GM21576 (cell line): ENCODE measurements around the gene NXNL1.

ENCODE experiments used
- ATAC-seq: cut with Tn5 transposase; IDR thresholded peaks from one replicate; pipeline ENCODE4 v1.9.1; 2021; ENCODE audit warnings: mild to moderate bottlenecking, moderate library complexity; ENCODE audit not compliant: unreplicated experiment

The NXNL1 gene

GRCh38 chr19:17458970-17459369 lies 1.8 kb downstream of the NXNL1 start:
- ATAC-seq, result no peak

DNA sequence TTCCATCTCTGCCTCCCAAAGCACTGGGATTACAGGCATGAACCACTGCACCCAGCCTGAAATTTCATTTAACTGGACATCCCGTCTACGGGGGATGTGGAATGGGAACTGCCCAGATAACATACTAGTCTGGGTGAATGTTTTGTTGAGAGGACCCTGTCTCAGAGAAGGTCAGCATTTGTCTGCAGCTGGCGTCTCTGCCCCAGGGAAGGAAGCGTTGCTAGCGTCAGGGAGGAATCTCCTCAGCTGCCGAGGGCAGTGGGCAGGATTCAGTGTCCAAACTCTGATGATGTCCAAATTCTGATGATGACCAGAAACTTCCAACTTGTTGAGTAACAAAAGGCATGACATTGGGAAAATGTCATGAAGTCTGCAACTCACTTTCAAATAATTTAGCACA lies 3.1 kb downstream of the NXNL1 start:
- no peak for ATAC-seq

- no peak for ATAC-seq
Observed at GRCh38 chr19:17456127-17456526, 4.6 kb downstream of the NXNL1 start.

GRCh38 chr19:17455308-17456123 lies 5.2 kb downstream of the NXNL1 start:
- no peak for ATAC-seq

- no peak for ATAC-seq
Observed at GRCh38 chr19:17454576-17455071, 6.1 kb downstream of the NXNL1 start.

- no peak for ATAC-seq
Observed at GRCh38 chr19:17451820-17452219, 8.9 kb downstream of the NXNL1 start.

DNA sequence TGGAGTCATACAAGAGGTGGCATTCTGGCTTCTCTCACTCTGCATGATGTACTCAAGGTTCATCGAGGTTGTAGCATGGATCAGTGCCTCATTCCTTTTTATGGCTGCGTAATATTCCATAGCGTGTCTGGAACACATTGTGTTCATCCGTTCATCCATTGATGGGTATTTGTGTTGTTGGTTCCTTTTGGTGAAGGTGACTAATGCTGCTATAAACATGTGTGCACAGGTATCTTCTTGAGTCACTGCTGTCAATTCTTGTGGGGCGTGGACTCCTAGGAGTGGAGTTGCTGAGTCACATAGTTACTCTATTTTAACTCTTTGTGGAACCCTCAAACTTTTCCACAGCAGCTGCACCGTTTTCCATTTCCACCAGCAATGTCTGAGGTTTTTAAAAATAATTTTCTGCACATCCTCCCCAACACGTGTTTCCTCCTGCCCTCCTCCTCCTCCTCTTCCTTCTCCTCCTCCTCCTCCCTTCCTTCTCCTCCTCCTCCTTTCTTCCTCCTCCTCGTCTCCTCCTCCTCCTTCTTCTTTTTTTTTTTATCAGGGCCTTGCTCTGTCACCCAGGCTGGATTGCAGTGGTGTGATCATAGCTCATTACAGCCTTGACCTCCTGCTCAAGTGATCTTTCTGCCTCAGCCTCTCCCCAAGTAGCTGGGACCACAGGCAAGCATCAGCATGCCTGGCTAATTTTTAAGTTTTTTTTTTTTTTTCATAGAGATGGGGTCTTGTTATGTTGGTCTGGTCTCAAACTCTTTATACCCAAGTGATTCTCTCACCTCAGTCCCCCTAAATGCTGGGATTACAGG lies 10.3 kb downstream of the NXNL1 start:
- no peak for ATAC-seq

DNA sequence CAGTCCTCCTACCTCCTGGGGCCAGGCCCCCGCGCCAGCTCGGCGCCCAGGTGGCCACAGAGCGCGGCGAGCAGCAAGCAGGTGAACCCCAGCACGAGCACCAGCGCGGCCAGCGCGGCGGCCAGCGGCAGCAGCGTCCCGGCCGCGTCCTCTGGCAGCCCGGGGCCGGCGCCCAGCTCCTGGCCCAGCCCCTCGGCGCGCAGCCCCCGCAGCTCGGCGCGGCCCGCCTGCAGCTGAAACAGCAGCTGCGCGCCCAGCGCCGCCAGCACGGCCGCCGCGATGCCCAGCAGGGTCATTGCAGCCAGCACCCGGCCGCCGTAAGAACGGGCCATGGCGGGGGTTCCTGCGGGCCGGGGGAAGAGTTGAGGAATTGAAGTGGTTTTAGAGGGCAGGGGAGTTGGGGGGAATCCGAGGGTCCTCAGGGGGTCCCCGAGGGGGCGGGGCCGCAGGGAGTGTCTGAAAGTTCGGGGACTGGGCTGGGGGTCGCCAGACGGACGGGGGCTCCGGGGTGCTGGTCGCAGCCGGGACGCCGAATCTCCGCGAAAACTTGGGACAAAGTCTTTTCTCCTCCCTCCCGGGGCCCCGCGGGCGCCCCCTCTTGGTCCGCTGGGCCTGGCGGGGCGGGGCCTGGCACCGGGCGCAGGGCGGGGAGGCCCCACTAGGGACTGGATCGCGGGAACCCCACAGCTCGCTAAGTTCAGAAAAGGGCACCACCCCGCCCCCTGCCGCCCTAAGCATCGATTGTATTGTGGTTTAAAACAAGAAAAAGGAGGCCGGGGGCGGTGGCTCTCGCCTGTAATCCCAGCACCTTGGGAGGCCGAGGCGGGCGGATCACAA lies 12.4 kb downstream of the NXNL1 start, which contains the start of gene TMEM221:
TSS of gene TMEM221 (minus strand) at position 538 of the 837 bp plus-strand sequence. CDS start at position 332, 206 bp downstream.
- no peak for ATAC-seq

- no peak for ATAC-seq
Observed at GRCh38 chr19:17447704-17448130, 13.0 kb downstream of the NXNL1 start.

DNA sequence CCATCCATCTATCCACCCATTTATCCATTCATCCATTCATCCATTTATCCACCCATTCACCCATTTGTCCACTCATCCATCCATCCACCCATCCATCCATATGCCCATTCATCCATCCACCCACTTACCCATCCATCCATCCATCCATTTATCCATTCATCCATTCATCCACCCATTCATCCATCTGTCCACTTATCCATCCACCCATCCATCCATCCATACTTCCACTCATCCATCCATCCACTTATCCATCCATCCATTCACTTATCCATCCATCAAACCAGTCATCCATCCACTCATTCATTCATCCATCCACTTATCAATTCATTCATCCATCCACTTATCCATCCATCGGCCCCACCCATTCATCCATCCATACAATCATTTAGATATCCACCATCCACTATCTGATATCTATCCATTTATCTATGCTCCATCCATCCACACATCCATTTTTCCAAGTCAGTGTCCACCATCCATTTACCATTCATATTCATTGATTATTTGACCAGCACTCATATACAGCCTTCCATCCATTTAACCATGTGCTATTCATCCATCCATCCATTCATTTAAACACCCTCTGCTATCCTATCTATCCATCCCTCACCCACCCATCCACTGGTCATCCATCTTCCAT lies 15.1 kb downstream of the NXNL1 start:
- no peak for ATAC-seq

DNA sequence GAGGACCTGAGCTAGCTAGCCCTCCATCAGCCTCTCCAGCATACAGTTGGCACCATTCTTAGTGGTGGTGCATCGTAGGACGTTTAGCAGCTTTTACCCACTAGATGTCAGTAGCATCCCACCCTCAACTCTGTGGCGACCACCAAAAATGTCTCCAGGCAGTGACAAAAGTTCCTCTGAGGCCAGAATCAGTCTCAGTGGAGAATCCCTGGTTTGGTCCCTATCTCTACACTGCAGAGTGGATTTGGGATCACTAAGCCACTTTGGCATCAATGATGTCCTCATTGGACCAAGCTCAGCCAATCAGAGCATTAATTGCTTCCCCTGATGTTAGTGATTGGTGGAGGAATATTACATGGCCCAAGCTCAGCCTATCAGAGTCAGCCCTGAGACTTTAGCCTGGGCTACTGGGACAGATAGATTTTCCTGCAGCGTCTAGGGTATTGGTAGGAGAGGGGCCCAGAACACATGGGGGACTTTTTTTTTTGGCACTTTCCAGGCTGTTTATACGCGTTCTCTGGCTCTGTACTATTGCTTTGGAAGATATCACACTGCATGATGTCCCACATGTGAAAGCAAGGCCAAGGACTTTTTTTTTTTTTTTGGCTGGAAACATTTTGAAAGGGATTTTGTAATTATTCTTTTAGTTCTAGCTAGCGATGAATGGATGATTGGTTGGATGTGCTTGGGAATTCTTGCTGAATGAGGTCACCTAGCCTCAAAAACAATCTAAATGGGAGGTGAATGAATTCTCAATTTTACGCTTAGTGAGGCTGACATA lies 19.3 kb downstream of the NXNL1 start:
- no peak for ATAC-seq

GRCh38 chr19:17436874-17437267 lies 23.9 kb downstream of the NXNL1 start:
- ATAC-seq, result no peak

- ATAC-seq, result no peak
Observed at GRCh38 chr19:17436094-17436873, 24.4 kb downstream of the NXNL1 start.

- ATAC-seq, result no peak
Observed at GRCh38 chr19:17435218-17435617, 25.5 kb downstream of the NXNL1 start.

- ATAC-seq, result no peak
Observed at GRCh38 chr19:17431417-17431816, 29.3 kb downstream of the NXNL1 start.

DNA sequence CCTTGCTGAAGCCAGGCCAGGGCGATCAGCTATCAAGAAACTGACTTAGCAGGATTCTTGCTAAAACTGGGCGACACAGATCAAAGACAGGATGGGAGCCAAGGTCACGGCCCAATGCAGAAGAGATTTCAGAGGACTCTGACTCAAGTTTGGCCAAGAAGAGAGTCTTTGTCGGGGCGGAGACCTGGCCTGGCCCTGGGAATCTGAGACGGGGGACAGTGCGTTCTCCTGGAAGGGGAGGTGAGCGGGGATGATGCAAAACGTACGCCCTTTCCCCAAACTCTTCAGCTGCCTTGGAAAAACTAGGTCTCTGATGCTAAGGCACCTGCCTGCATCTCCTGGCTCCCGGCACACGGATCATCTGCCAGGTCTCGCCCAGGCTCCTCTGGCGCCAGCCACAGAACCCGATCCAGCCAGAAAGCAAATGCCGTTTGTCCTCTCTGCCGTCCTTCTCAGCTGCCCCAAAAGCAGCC lies 31.0 kb downstream of the NXNL1 start:
- ATAC-seq, result no peak

DNA sequence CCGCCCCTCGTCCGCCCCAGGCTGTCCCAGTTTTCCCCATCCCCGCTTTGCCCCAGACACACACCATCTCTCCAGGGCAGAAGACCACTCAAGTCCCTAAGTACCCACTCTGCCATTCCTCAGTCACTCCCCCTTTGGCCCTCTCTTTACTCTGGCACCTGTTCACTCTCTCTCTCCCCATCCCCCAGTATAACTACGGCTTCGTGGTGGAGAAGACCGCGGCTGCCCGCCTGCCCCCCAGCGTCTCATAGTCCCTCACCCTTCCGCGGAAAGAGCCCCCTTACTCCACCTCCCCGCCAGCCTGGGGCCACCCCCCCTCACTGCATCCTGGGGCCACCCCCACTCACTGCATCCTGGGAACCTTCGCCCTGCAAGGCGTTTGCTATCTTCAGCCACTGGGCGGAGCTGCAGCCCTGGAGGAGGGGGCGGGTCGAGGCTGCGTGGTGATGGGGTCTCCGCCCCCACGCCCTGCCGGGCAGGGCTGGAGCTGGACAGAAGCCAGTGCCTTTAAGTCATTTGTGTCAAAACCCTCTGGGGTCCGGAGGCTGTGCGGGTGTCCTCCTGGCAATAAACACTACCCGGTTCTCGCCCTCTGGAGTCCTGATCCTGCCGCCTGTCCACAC lies 35.9 kb downstream of the NXNL1 start:
- ATAC-seq, result no peak
